HUES6 (cell line): ENCODE data around the gene ZBTB37.

ENCODE experiments used
- H3K27ac ChIP-seq: 2 replicates; pipeline ENCODE4 v1.7.0; 2013; ENCODE audit warnings: low read depth, mild to moderate bottlenecking, low read length, inconsistent platforms
- H3K27me3 ChIP-seq: 2 replicates; pipeline ENCODE4 v1.6.1; 2013; ENCODE audit warnings: low read length; ENCODE audit not compliant: control insufficient read depth, insufficient read depth
- H3K36me3 ChIP-seq: 2 replicates; pipeline ENCODE4 v1.6.1; 2013; ENCODE audit warnings: low read length; ENCODE audit not compliant: control insufficient read depth, insufficient read depth
- H3K4me1 ChIP-seq: 2 replicates; pipeline ENCODE4 v1.6.1; 2013; ENCODE audit warnings: low read length; ENCODE audit not compliant: control insufficient read depth, insufficient read depth
- H3K4me3 ChIP-seq: 2 replicates; pipeline ENCODE4 v1.5.1; 2013; ENCODE audit warnings: low read depth, low read length
- H3K9ac ChIP-seq: one replicate; pipeline ENCODE4 v1.6.1; 2013; ENCODE audit warnings: mild to moderate bottlenecking, low read length
- H3K9me3 ChIP-seq: 2 replicates; pipeline ENCODE4 v1.6.1; 2013; ENCODE audit warnings: low read depth, low read length; ENCODE audit not compliant: control insufficient read depth, insufficient read depth

The ZBTB37 gene

GRCh38 chr1:173884701-173885100 lies 16.5 kb downstream of the ZBTB37 start:
- Histone ChIP-seq H3K27ac (no peak overlapping the region), H3K9me3 (no peaks in the 10 kb centered on the region), H3K27me3 (no peaks in the 10 kb centered on the region), H3K4me3 (no peak overlapping the region), H3K36me3 (peaks cover 23% of the 10 kb centered on the region), H3K4me1 (peaks cover 19% of the 10 kb centered on the region), H3K9ac (no peak overlapping the region)

GRCh38 chr1:173886746-173887611 lies 18.8 kb downstream of the ZBTB37 start:
- Histone ChIP-seq H3K4me3 (no peak overlapping the region), H3K9me3 (no peaks in the 10 kb centered on the region), H3K27ac (no peak overlapping the region), H3K27me3 (no peaks in the 10 kb centered on the region), H3K4me1 (peaks cover 25% of the 10 kb centered on the region), H3K9ac (no peak overlapping the region), H3K36me3 (peaks cover 20% of the 10 kb centered on the region)

GRCh38 chr1:173887627-173888026 lies 19.4 kb downstream of the ZBTB37 start:
- Histone ChIP-seq H3K4me3 (no peak overlapping the region), H3K27ac (no peak overlapping the region), H3K27me3 (no peaks in the 10 kb centered on the region), H3K36me3 (peaks cover 20% of the 10 kb centered on the region), H3K4me1 (peaks cover 25% of the 10 kb centered on the region), H3K9ac (no peak overlapping the region), H3K9me3 (no peaks in the 10 kb centered on the region)

GRCh38 chr1:173888749-173889148 lies 20.6 kb downstream of the ZBTB37 start:
- Histone ChIP-seq H3K4me1 (peaks cover 25% of the 10 kb centered on the region), H3K4me3 (no peak overlapping the region), H3K9me3 (no peaks in the 10 kb centered on the region), H3K27ac (peak overlapping the region; percentile 12; the same call in 1 of the 2 replicates), H3K27me3 (no peaks in the 10 kb centered on the region), H3K9ac (no peak overlapping the region), H3K36me3 (peaks cover 20% of the 10 kb centered on the region)

GRCh38 chr1:173889885-173890284 lies 21.7 kb downstream of the ZBTB37 start:
- Histone ChIP-seq H3K36me3 (peaks cover 20% of the 10 kb centered on the region), H3K27ac (no peak overlapping the region)

GRCh38 chr1:173893611-173894010 lies 25.4 kb downstream of the ZBTB37 start:
- no peaks in the 10 kb centered on the region for H3K9me3 ChIP-seq

More at GRCh38 chr1:173889885-173890284, 21.7 kb downstream of the ZBTB37 start:
- Histone ChIP-seq H3K9ac (no peak overlapping the region), H3K4me1 (peaks cover 25% of the 10 kb centered on the region), H3K27me3 (no peaks in the 10 kb centered on the region), H3K4me3 (no peak overlapping the region), H3K9me3 (no peaks in the 10 kb centered on the region)

GRCh38 chr1:173894189-173894588 lies 26.0 kb downstream of the ZBTB37 start:
- Histone ChIP-seq H3K27ac (no peak overlapping the region), H3K4me1 (peaks cover 9% of the 10 kb centered on the region)

More at GRCh38 chr1:173893611-173894010, 25.4 kb downstream of the ZBTB37 start:
- no peaks in the 10 kb centered on the region for H3K36me3 ChIP-seq
- H3K27ac ChIP-seq, result no peak overlapping the region
- H3K4me1 ChIP-seq, result peaks cover 14% of the 10 kb centered on the region
- no peak overlapping the region for H3K4me3 ChIP-seq
- no peak overlapping the region for H3K9ac ChIP-seq
- no peaks in the 10 kb centered on the region for H3K27me3 ChIP-seq

GRCh38 chr1:173900427-173900826 lies 32.2 kb downstream of the ZBTB37 start:
- Histone ChIP-seq H3K27me3 (no peaks in the 10 kb centered on the region), H3K4me3 (no peak overlapping the region), H3K4me1 (peaks cover 27% of the 10 kb centered on the region), H3K27ac (peak overlapping the region; percentile 17; the same call in 1 of the 2 replicates), H3K9me3 (no peaks in the 10 kb centered on the region), H3K36me3 (no peaks in the 10 kb centered on the region), H3K9ac (no peak overlapping the region)

More at GRCh38 chr1:173894189-173894588, 26.0 kb downstream of the ZBTB37 start:
- Histone ChIP-seq H3K36me3 (no peaks in the 10 kb centered on the region), H3K9me3 (no peaks in the 10 kb centered on the region), H3K4me3 (no peak overlapping the region), H3K27me3 (no peaks in the 10 kb centered on the region), H3K9ac (no peak overlapping the region)

- peaks cover 27% of the 10 kb centered on the region for H3K4me1 ChIP-seq
- no peaks in the 10 kb centered on the region for H3K27me3 ChIP-seq
- no peak overlapping the region for H3K27ac ChIP-seq
- no peak overlapping the region for H3K9ac ChIP-seq
- H3K4me3 ChIP-seq, result no peak overlapping the region
- no peaks in the 10 kb centered on the region for H3K9me3 ChIP-seq
- H3K36me3 ChIP-seq, result no peaks in the 10 kb centered on the region
Measured at GRCh38 chr1:173900992-173901391, 32.8 kb downstream of the ZBTB37 start.

- Histone ChIP-seq H3K4me1 (peaks cover 27% of the 10 kb centered on the region), H3K36me3 (no peaks in the 10 kb centered on the region), H3K4me3 (no peak overlapping the region), H3K27ac (no peak overlapping the region), H3K9me3 (no peaks in the 10 kb centered on the region), H3K27me3 (no peaks in the 10 kb centered on the region), H3K9ac (no peak overlapping the region)
Measured at GRCh38 chr1:173903827-173904531, 35.8 kb downstream of the ZBTB37 start.

GRCh38 chr1:173913111-173913510 lies 44.9 kb downstream of the ZBTB37 start:
- H3K4me3 ChIP-seq, result no peak overlapping the region
- H3K4me1 ChIP-seq, result peaks cover 2% of the 10 kb centered on the region; the same call in 1 of the 2 replicates
- no peaks in the 10 kb centered on the region for H3K9me3 ChIP-seq
- H3K27ac ChIP-seq, result no peak overlapping the region
- no peaks in the 10 kb centered on the region for H3K27me3 ChIP-seq
- no peak overlapping the region for H3K9ac ChIP-seq
- no peaks in the 10 kb centered on the region for H3K36me3 ChIP-seq
